C4-2B (cell line): ENCODE results near the gene UNC93B1.

Experiments used
- CTCF ChIP-seq: fragments of 450-650 bp; conservative IDR thresholded peaks from 2 replicates; pipeline ENCODE4 v1.5.1; 2017; ENCODE audit warnings: mild to moderate bottlenecking
- ZFX ChIP-seq: fragments of 450-650 bp; IDR thresholded peaks from 2 replicates; pipeline ENCODE4 v1.6.1; 2017

GRCh38 chr11:68049509-68050370 lies 45.8 kb upstream of the UNC93B1 start:
- TF ChIP-seq CTCF (no peak), ZFX (no peak)
